ENCODE data around the gene PLAC9.
A peak's percentile ranks its signal among the peaks of the same experiment; 100 is the strongest.

The PLAC9 gene

DNA sequence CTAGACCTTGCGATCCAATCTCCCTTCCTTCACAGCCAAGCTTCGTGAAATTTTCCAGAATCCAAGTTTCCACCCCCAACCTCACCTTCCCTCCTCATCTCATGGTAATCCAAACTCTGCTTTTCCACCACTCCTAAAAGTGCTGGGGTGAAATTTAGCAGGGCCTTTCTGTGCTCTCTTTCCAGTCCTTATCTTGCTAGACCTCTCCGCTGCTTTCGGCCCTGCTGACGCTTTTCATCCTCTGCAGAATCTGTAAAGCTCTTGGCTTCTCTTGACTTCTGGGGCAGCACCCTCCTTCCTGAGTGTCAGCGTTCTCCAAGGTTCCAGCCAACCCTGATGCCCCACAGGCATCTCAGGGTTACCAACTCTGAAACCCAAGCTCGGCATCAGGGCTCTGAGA is 7.7 kb downstream of the PLAC9 start:
- no peak for DNase-seq

DNA sequence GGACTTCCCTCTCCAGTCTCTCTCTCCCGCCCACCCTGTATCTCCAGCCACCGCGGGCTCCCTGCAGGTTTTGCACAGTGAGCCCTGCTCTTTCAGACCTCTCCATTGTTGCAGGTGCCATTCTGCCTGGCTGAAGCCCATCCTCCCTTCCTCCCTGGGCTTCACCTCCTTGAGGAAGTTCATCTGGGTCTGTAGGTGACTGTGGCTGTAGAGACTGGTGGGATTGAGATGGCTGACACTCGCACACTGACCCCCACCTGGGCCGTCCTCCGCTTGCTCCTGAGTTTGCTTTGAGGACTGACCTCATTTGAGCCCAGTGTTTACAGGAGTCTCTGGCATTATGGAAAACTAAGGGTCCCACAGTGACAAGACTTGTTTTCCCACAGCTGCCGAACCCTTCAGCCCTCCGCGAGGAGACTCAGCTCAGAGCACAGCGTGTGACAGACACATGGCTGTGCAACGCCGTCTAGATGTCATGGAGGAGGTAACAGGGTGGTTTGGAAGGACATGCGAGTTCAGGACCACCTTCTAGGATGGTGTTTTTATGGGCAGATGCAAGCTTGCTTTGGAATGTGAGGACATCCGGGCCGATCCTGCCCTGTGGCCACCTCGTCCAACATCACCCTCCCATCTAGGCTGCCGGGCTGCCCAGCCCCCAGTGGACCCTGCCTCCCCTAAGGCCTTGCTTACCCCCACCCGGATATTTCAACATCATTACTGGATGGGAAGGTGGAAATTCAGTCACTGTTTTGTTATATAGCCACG is 9.3 kb downstream of the PLAC9 start:
- no peak for DNase-seq

DNA sequence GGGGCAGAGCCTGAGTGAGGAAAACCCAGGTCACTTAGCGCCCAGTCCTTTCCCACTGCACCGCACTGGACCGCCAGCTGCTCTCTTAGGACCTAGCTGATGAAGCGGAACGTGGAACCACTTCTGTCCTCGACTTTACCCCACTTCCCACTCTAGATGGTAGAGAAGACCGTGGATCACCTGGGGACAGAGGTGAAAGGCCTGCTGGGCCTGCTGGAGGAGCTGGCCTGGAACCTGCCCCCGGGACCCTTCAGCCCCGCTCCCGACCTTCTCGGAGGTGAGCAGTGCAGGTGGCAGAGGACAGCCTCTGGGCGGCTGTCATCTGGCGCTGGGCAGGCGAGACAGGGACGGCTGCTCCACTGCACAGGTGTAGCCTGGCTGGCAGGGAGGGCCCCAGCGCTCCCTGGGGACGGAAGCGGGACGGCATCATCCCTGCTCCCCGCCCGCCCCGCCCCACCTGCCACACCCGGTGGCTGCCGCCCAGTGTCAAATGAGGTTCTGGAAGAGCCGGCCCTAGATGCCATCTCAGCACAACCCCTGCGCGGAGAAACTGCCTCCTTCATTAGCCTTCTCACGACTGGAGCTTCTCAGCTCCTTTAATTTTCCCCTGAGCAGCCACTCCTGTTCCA is 11.7 kb downstream of the PLAC9 start:
- peak in 2 of 5 experiments; percentile 12 to 42 for DNase-seq

DNA sequence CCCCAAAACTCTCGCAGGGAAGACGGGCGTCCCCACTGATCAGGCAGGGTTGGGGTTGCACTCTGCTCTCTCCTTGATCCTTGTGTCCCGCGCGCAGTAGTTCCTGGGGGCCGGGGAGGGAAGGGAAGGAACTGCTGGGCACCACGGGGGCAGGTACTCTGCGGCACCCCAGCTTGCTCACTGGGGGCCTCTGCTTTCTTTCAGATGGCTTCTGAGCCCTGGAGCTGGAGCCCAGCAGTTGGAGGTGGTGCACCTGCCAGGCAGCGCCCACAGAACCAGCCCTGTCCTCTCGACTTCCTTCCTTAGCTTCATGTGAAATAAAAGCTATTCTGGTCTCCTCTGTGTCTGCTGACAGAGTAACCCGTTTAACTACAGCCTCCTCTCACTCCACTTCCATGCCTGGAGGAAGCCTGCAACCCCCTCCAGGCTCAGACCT is 12.2 kb downstream of the PLAC9 start:
- peak in 1 of 5 experiments; percentile 67 for DNase-seq

- DNase-seq = peak in 1 of 5 experiments; percentile 15
Observed at GRCh38 chr10:80145406-80146308, 13.1 kb downstream of the PLAC9 start.

- no peak for DNase-seq
Observed at GRCh38 chr10:80146918-80147317, 14.4 kb downstream of the PLAC9 start.

GRCh38 chr10:80148166-80148805 is 15.8 kb downstream of the PLAC9 start:
- DNase-seq = no peak

DNA sequence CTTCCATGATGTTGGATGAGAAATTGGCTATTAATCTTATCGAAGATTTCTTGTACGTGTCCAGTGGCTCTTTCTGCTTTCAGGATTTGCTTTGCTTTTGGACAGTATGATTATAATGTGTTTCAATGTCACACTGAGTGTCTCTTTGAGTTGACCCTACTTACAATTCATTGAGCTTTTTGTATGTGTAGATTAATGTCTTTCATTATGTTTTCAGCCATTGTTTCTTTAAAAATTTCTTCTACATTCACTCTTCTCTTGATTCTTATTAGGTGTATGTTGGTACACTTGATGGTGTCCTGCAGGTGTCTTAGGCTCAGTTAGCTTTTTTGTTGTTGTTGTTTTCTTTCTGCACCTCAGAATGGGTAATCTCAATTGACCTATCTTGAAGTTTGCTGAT is 16.6 kb downstream of the PLAC9 start:
- no peak for DNase-seq

DNA sequence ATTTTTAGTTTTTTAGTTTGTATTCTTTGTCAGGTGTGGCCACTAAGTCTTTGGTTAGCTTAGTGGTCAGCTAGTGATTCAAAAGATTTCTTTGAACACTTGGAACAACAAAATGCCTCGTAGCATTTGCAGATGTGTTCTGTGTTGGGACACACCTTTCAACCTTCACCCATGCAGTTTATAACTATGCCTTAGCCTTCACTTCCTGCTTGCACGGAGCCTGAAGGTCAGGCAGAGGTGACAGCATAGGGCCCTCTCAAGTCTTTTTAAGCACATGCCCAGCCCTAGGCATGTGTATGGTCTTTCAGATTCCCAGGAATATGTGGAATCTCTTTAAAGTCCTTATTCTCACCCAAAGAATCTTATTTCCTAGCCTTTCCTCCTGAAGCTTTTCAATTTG is 17.6 kb downstream of the PLAC9 start:
- DNase-seq = no peak

GRCh38 chr10:80152820-80153219 is 20.3 kb downstream of the PLAC9 start:
- no peak for DNase-seq

DNA sequence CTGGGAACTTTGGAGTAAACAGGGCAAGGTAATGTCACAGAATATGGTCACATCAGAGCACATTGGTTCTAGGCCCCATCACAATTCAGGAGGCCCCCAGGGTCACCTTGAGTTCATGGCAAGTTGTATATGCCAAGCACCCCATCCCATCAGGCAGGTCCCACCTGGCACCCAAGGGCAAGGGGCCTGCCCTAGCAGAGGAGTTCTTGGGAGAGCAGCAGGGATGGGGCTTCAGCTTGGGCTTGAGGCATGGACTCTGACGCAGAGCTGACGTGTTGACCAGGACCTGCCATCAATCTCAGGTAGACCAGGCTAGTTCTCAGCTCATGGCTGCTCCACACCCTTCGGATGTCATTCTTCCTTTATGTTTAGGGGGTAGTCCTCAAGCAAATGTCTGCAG is 20.9 kb downstream of the PLAC9 start:
- no peak for DNase-seq

- no peak for DNase-seq
Observed at GRCh38 chr10:80154626-80154977, 22.1 kb downstream of the PLAC9 start.

DNA sequence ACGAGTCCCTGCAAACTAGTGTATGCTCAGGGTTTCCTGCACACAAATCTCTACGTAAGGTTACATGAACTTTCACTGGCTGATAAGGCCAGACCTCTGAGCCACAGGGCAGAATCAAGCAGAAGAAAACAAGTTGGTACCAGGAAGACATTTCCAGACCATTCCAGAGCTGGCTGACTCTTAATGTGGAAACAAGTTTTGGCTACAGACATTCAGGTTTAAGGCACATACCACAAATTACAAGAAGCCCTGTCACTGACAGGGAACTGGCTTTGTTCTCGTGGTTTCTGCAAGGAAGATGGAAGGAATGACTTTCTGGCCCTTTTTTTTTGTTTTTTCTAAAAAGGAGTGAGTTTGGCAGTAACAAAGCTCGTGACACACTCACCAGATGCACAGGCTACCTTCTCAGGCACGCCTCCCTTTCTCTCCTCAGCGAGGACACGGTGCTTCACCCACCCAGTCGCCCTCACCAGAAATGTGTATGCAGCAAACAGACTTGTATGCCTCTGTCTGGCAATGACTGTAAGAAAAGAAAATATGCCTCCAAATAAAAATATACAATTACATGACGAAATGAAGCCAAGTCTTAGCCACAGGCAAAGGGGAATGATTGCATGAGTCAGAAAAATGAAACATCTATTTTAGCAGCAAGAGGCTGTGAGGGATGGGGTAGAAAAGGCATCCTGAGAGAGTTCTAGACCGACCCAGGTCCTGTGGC is 22.6 kb downstream of the PLAC9 start:
- no peak for DNase-seq

- DNase-seq = no peak
Observed at GRCh38 chr10:80155696-80156215, 23.2 kb downstream of the PLAC9 start.

DNA sequence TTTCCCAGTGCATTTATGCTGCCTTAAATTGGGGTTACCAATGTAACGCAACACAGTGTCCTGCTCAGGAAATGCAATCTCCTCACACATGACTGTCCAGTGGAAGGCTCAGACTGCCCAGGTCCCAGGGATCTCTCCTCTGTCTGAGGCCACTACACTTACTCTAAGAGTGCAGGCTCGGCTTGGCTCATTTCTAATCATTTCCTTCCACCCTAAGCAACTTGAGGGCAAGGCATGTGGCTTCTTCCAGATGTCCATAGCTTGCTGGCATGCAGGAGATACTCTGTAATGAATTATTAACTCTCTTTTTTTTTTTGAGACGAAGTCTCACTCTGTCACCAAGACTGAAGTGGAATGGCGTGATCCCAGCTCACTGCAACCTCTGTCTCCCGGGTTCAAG is 23.7 kb downstream of the PLAC9 start:
- DNase-seq = no peak

DNA sequence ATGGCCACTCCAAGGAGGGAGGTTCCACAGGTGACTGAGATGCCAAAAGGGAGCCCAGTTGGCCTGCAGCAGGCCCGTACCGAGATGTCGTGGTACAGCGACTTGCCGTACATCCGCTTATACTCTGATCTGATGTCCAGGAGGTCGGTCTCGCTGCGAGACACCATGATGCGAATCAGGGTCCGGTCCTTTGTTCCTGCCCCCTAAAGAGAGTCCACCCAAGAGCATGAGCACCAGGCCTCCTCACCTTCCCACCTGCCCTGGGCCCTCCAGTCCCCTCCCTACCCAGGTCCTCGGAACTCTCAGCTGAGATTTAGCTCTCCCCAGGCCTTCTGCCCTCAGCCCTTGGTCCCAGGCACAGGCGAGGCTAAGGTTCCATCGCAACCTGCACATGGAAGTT is 25.0 kb downstream of the PLAC9 start:
- DNase-seq = no peak

DNA sequence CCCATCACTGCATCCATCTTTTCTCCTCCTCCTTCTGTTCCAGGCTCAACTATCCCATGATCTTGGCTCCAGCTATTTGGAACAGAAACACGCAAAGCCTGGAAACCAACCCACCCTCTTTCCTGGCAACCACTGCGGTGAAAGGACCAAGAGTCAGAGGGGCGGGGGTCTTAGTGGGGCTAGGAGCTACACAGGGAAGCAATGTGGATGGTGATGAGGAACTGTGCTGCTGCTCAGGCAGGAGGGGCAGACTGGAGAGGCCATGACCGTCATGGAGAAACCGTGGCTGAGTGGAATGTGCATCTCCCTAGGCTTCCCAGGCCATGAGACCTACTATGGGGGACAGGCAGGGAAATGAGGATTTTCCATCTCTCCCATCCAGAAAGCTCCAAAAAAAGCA is 25.6 kb downstream of the PLAC9 start:
- no peak for DNase-seq

DNA sequence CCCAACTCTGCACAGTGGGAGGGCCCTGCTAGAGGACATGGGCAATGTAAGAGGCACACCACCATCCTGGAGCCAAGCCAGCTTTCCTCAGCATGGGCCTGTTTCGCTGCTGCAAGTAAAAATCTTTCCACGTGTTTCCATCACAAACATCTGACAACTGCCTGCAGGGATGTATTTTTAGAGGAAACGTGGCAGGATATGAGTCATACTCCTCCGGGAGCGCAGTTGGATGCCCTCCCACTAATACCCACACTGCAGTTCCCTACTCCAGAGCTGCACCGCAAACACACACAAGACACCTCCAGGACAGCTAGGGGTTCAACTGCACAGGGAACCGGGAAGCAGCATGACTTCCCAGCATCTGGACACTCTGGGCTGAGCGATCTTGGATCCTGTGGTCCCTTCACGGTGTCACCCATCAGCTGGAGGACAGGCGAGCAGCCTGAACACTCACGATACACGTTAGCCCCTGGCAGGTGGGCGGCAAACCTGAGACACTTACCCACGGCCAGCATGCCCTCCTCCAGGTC is 26.1 kb downstream of the PLAC9 start:
- no peak for DNase-seq

DNA sequence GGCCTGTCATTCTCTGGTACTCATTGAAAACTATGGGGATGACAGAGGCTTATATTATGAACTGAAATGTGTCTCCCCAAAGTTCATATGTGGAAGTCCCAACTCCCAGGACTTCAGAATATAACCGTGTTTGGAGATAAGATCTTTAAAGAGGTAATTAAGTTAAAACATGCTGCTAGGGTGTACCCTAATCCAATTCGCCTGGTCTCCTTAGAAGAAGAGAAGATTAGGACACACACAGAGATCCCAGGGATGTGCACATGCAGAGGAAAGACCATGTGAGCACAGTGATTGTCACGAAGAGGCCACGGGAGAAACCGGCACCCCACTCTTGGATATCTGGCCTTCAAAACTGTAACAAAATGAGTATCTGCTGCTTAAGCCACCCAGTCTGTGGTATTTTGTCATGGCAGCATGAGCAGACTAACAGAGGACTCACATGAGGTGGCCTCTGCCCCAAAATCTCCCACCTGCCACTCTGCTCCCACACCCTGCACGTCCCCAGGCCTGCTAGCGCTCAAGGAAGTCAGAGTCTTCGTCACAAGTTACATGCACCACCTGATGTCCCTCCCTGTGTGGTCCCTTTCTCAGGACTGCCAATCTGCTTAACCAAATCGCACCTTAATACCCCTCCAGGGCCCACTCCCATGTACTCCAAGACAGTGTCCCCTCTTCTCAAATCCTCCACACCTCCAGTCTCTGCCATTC is 26.8 kb downstream of the PLAC9 start:
- DNase-seq = no peak

DNA sequence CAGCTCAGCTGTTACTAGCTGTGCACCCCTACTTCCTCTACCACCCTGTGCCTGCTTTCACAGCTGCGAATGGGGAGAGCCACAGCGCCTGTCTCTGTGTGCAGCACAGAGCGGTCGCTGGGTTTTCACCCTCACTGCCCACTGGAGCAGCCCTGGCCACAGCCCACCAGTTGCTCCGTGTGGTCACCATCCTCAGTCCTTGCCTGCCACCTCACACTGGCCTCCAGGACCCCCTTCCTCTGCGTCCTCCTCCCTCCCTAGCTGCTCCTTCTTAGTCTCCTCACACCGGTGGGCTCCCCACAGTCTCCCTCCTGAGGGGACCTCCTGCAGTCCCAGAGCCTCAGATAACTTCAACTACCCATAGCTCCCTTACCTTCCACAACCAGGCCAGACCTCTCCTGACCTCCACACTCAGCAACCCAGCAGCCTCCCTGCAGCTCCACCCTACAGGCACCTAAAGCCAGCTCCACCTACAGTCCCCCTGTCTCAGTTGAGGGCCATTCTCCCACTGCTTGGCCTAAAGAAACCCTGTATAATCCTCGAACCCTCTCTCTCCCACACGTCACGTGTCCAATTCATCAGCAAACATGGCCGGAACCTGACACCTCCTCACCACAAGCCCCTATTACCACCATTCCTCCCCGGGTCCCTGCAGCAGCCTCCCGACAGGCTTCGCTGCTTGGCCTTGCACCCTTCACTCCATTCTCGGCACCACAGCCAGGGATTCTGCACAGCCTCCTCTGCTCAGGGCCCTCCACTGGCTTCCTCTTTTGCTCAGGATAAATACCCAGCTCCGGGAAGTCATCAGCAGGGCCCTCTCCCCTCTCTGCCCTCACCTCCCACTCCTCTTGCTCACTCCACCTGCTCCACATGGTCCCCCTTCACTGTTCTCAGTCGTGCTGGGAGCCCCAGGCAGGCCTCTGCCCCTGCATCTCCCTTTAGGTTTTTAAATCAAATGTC is 28.1 kb downstream of the PLAC9 start:
- no peak for DNase-seq

Data from T-helper 2 cell (primary cell).